ENCODE data around the gene VWA8.

DNA sequence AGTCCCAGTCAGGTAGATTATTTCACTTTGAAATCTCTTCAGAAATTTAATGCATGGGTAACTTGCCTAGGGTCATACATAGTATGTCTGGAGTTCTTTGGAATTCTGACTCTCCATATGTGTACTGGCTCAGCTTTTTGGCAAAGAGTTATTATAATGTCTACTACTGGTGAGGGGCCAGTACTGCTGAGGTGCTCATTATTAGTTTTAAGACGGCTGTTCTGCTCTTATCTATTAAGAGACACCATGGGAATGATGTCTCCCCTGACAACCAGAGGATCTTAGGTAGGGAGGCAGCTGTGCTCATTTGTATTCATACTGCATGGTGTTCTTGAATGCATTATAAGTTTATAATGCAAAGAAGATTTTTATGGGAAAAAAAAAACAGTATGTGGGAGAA is 319.5 kb downstream of the VWA8 start:
- no peak for TF ChIP-seq POLR2A (IDR thresholded peaks at IDR 0.05; ENCODE audit: low read depth)
- no peak for TF ChIP-seq EP300 (IDR thresholded peaks at IDR 0.05)
- TF ChIP-seq, protein P1, sequence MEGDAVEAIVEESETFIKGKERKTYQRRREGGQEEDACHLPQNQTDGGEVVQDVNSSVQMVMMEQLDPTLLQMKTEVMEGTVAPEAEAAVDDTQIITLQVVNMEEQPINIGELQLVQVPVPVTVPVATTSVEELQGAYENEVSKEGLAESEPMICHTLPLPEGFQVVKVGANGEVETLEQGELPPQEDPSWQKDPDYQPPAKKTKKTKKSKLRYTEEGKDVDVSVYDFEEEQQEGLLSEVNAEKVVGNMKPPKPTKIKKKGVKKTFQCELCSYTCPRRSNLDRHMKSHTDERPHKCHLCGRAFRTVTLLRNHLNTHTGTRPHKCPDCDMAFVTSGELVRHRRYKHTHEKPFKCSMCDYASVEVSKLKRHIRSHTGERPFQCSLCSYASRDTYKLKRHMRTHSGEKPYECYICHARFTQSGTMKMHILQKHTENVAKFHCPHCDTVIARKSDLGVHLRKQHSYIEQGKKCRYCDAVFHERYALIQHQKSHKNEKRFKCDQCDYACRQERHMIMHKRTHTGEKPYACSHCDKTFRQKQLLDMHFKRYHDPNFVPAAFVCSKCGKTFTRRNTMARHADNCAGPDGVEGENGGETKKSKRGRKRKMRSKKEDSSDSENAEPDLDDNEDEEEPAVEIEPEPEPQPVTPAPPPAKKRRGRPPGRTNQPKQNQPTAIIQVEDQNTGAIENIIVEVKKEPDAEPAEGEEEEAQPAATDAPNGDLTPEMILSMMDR (IDR thresholded peaks at IDR 0.05), result no peak
